ENCODE measurements around the gene PTPN23.
"Not testable (repeated sequence)": the region's sequence is repeated elsewhere in the genome, so short reads cannot be mapped to it uniquely, and the experiment has no call there.

The PTPN23 gene

GRCh38 chr3:47455806-47456452 is 75.1 kb downstream of the PTPN23 start:
- DNase-seq = no peak

GRCh38 chr3:47456984-47457383 is 76.2 kb downstream of the PTPN23 start:
- no peak for DNase-seq

- DNase-seq = not testable (repeated sequence)
These were observed 78.8 kb downstream of the PTPN23 start for GRCh38 chr3:47459534-47460085.

Data from T-helper 1 cell (primary cell).